NCI-H1105 (cell line): Measurements from ENCODE around the gene SPNS2.

Experiments
- DNase-seq: peaks from one replicate; lab custom pipeline; 2025; lab: John Stamatoyannopoulos, UW

The SPNS2 gene

GRCh38 chr17:4498461-4499397 lies at the start of gene SPNS2:
Gene SPNS2, plus strand, starts transcription at chr17:4498881. Its CDS starts 167 bp downstream, at chr17:4499048.
- DNase-seq: peak; percentile 76

- DNase-seq: no peak
These were observed 48.9 kb upstream of the SPNS2 start for GRCh38 chr17:4449736-4450135.

- DNase-seq: no peak
These were observed 47.9 kb upstream of the SPNS2 start for GRCh38 chr17:4450710-4451316.

GRCh38 chr17:4453812-4454591 lies 44.7 kb upstream of the SPNS2 start:
- DNase-seq: no peak

- DNase-seq: no peak
These were observed 38.0 kb upstream of the SPNS2 start for GRCh38 chr17:4460661-4461060.

- peak; percentile 20 for DNase-seq
These were observed 34.7 kb upstream of the SPNS2 start for GRCh38 chr17:4463818-4464476.

- DNase-seq: no peak
These were observed 32.9 kb upstream of the SPNS2 start for GRCh38 chr17:4465786-4466185.

GRCh38 chr17:4467287-4467686 lies 31.4 kb upstream of the SPNS2 start:
- no peak for DNase-seq

GRCh38 chr17:4469552-4469951 lies 29.1 kb upstream of the SPNS2 start:
- no peak for DNase-seq

GRCh38 chr17:4472286-4472685 lies 26.4 kb upstream of the SPNS2 start:
- DNase-seq: no peak

- DNase-seq: no peak
These were observed 24.6 kb upstream of the SPNS2 start for GRCh38 chr17:4474093-4474492.

GRCh38 chr17:4475001-4475400 lies 23.7 kb upstream of the SPNS2 start:
- no peak for DNase-seq

GRCh38 chr17:4475463-4475862 lies 23.2 kb upstream of the SPNS2 start:
- DNase-seq: no peak

GRCh38 chr17:4476017-4476416 lies 22.7 kb upstream of the SPNS2 start:
- no peak for DNase-seq

- DNase-seq: no peak
These were observed 22.1 kb upstream of the SPNS2 start for GRCh38 chr17:4476511-4477070.

GRCh38 chr17:4477255-4477791 lies 21.4 kb upstream of the SPNS2 start:
- no peak for DNase-seq

GRCh38 chr17:4478318-4478830 lies 20.3 kb upstream of the SPNS2 start:
- DNase-seq: no peak

- DNase-seq: no peak
These were observed 19.2 kb upstream of the SPNS2 start for GRCh38 chr17:4479340-4479981.

- DNase-seq: no peak
These were observed 18.5 kb upstream of the SPNS2 start for GRCh38 chr17:4479982-4480751.
